ENCODE results near the gene CSAG2.
"Not testable (repeated sequence)": the region's sequence is repeated elsewhere in the genome, so short reads cannot be mapped to it uniquely, and the experiment has no call there.

CSAG2 gene

GRCh38 chrX:152713815-152714787, 5.0 kb upstream of the CSAG2 start, which contains the start of gene MAGEA2B:
Gene MAGEA2B (plus strand): TSS chrX:152714628. CDS start chrX:152717107, 2,479 bp downstream.
- H3K27ac ChIP-seq (ENCODE audit: low read depth, low read length); H3K79me2 ChIP-seq (ENCODE audit: control insufficient read depth, insufficient read depth, low read length, unreplicated experiment); H3K36me3 ChIP-seq (ENCODE audit: insufficient read depth, low read length); H2AFZ ChIP-seq (ENCODE audit: low read length, unreplicated experiment); H3K27me3 ChIP-seq (ENCODE audit: insufficient read depth, low read length); H3K4me1 ChIP-seq (ENCODE audit: control insufficient read depth, insufficient read depth, low read length, unreplicated experiment); H3K4me3 ChIP-seq (ENCODE audit: low read depth, low read length): not testable (repeated sequence)

- H2AFZ ChIP-seq (ENCODE audit: low read length, unreplicated experiment); H3K27ac ChIP-seq (ENCODE audit: low read depth, low read length); H3K4me1 ChIP-seq (ENCODE audit: control insufficient read depth, insufficient read depth, low read length, unreplicated experiment); H3K27me3 ChIP-seq (ENCODE audit: insufficient read depth, low read length); H3K4me3 ChIP-seq (ENCODE audit: low read depth, low read length); H3K79me2 ChIP-seq (ENCODE audit: control insufficient read depth, insufficient read depth, low read length, unreplicated experiment); H3K36me3 ChIP-seq (ENCODE audit: insufficient read depth, low read length): not testable (repeated sequence)
Measured at GRCh38 chrX:152713195-152713594, 4.1 kb upstream of the CSAG2 start.

GRCh38 chrX:152706500-152706899, 2.6 kb downstream of the CSAG2 start:
- H3K27ac ChIP-seq (ENCODE audit: low read depth, low read length); H2AFZ ChIP-seq (ENCODE audit: low read length, unreplicated experiment); H3K4me1 ChIP-seq (ENCODE audit: control insufficient read depth, insufficient read depth, low read length, unreplicated experiment); H3K27me3 ChIP-seq (ENCODE audit: insufficient read depth, low read length); H3K36me3 ChIP-seq (ENCODE audit: insufficient read depth, low read length); H3K4me3 ChIP-seq (ENCODE audit: low read depth, low read length); H3K79me2 ChIP-seq (ENCODE audit: control insufficient read depth, insufficient read depth, low read length, unreplicated experiment): not testable (repeated sequence)

- not testable (repeated sequence) for H2AFZ ChIP-seq (ENCODE audit: low read length, unreplicated experiment); H3K27ac ChIP-seq (ENCODE audit: low read depth, low read length); H3K27me3 ChIP-seq (ENCODE audit: insufficient read depth, low read length); H3K79me2 ChIP-seq (ENCODE audit: control insufficient read depth, insufficient read depth, low read length, unreplicated experiment); H3K4me1 ChIP-seq (ENCODE audit: control insufficient read depth, insufficient read depth, low read length, unreplicated experiment); H3K36me3 ChIP-seq (ENCODE audit: insufficient read depth, low read length); H3K4me3 ChIP-seq (ENCODE audit: low read depth, low read length)
Measured at GRCh38 chrX:152700390-152700789, 8.7 kb downstream of the CSAG2 start.

- not testable (repeated sequence) for H3K4me1 ChIP-seq (ENCODE audit: control insufficient read depth, insufficient read depth, low read length, unreplicated experiment); H2AFZ ChIP-seq (ENCODE audit: low read length, unreplicated experiment); H3K27ac ChIP-seq (ENCODE audit: low read depth, low read length); H3K36me3 ChIP-seq (ENCODE audit: insufficient read depth, low read length); H3K27me3 ChIP-seq (ENCODE audit: insufficient read depth, low read length); H3K79me2 ChIP-seq (ENCODE audit: control insufficient read depth, insufficient read depth, low read length, unreplicated experiment); H3K4me3 ChIP-seq (ENCODE audit: low read depth, low read length)
Measured at GRCh38 chrX:152697952-152698931, 10.8 kb downstream of the CSAG2 start, which contains the start of gene MAGEA3. Gene MAGEA3 (plus strand): TSS chrX:152698794. CDS start chrX:152700833, 2,039 bp downstream.

- not testable (repeated sequence) for H3K27me3 ChIP-seq (ENCODE audit: insufficient read depth, low read length); H3K36me3 ChIP-seq (ENCODE audit: insufficient read depth, low read length); H3K27ac ChIP-seq (ENCODE audit: low read depth, low read length); H3K4me1 ChIP-seq (ENCODE audit: control insufficient read depth, insufficient read depth, low read length, unreplicated experiment); H2AFZ ChIP-seq (ENCODE audit: low read length, unreplicated experiment); H3K79me2 ChIP-seq (ENCODE audit: control insufficient read depth, insufficient read depth, low read length, unreplicated experiment); H3K4me3 ChIP-seq (ENCODE audit: low read depth, low read length)
Measured at GRCh38 chrX:152681012-152681411, 28.1 kb downstream of the CSAG2 start.

GRCh38 chrX:152674652-152675051, 34.4 kb downstream of the CSAG2 start:
- H3K79me2 ChIP-seq (ENCODE audit: control insufficient read depth, insufficient read depth, low read length, unreplicated experiment); H3K4me3 ChIP-seq (ENCODE audit: low read depth, low read length); H3K36me3 ChIP-seq (ENCODE audit: insufficient read depth, low read length); H3K27ac ChIP-seq (ENCODE audit: low read depth, low read length); H2AFZ ChIP-seq (ENCODE audit: low read length, unreplicated experiment); H3K4me1 ChIP-seq (ENCODE audit: control insufficient read depth, insufficient read depth, low read length, unreplicated experiment); H3K27me3 ChIP-seq (ENCODE audit: insufficient read depth, low read length): not testable (repeated sequence)

- no peaks in the 10 kb centered on the region for H3K79me2 ChIP-seq (ENCODE audit: control insufficient read depth, insufficient read depth, low read length, unreplicated experiment)
- H3K4me1 ChIP-seq (ENCODE audit: control insufficient read depth, insufficient read depth, low read length, unreplicated experiment): no peaks in the 10 kb centered on the region
- H2AFZ ChIP-seq (ENCODE audit: low read length, unreplicated experiment): no peak overlapping the region
- H3K27ac ChIP-seq (ENCODE audit: low read depth, low read length): no peak overlapping the region
- H3K36me3 ChIP-seq (ENCODE audit: insufficient read depth, low read length): no peaks in the 10 kb centered on the region
- no peak overlapping the region for H3K4me3 ChIP-seq (ENCODE audit: low read depth, low read length)
- H3K27me3 ChIP-seq (ENCODE audit: insufficient read depth, low read length): no peaks in the 10 kb centered on the region
Measured at GRCh38 chrX:152674135-152674534, 34.9 kb downstream of the CSAG2 start.

- H3K27ac ChIP-seq (ENCODE audit: low read depth, low read length): no peak overlapping the region
- no peaks in the 10 kb centered on the region for H3K36me3 ChIP-seq (ENCODE audit: insufficient read depth, low read length)
- no peaks in the 10 kb centered on the region for H3K27me3 ChIP-seq (ENCODE audit: insufficient read depth, low read length)
- H3K4me3 ChIP-seq (ENCODE audit: low read depth, low read length): no peak overlapping the region
- H2AFZ ChIP-seq (ENCODE audit: low read length, unreplicated experiment): no peak overlapping the region
- H3K4me1 ChIP-seq (ENCODE audit: control insufficient read depth, insufficient read depth, low read length, unreplicated experiment): no peaks in the 10 kb centered on the region
- H3K79me2 ChIP-seq (ENCODE audit: control insufficient read depth, insufficient read depth, low read length, unreplicated experiment): no peaks in the 10 kb centered on the region
Measured at GRCh38 chrX:152663086-152663485, 46.0 kb downstream of the CSAG2 start.

GRCh38 chrX:152658302-152658701, 50.8 kb downstream of the CSAG2 start:
- H3K4me3 ChIP-seq (ENCODE audit: low read depth, low read length): no peak overlapping the region

More at GRCh38 chrX:152658302-152658701, 50.8 kb downstream of the CSAG2 start:
- H3K27me3 ChIP-seq (ENCODE audit: insufficient read depth, low read length): no peaks in the 10 kb centered on the region
- H3K27ac ChIP-seq (ENCODE audit: low read depth, low read length): no peak overlapping the region
- no peaks in the 10 kb centered on the region for H3K79me2 ChIP-seq (ENCODE audit: control insufficient read depth, insufficient read depth, low read length, unreplicated experiment)
- H3K36me3 ChIP-seq (ENCODE audit: insufficient read depth, low read length): no peaks in the 10 kb centered on the region
- no peak overlapping the region for H2AFZ ChIP-seq (ENCODE audit: low read length, unreplicated experiment)
- no peaks in the 10 kb centered on the region for H3K4me1 ChIP-seq (ENCODE audit: control insufficient read depth, insufficient read depth, low read length, unreplicated experiment)
